GM21786 (cell line): Measurements from ENCODE around the gene SND1.

Source experiments
- ATAC-seq: cut with Tn5 transposase; IDR thresholded peaks from one replicate; pipeline ENCODE4 v1.9.1; 2021; ENCODE audit not compliant: unreplicated experiment

Gene SND1

DNA sequence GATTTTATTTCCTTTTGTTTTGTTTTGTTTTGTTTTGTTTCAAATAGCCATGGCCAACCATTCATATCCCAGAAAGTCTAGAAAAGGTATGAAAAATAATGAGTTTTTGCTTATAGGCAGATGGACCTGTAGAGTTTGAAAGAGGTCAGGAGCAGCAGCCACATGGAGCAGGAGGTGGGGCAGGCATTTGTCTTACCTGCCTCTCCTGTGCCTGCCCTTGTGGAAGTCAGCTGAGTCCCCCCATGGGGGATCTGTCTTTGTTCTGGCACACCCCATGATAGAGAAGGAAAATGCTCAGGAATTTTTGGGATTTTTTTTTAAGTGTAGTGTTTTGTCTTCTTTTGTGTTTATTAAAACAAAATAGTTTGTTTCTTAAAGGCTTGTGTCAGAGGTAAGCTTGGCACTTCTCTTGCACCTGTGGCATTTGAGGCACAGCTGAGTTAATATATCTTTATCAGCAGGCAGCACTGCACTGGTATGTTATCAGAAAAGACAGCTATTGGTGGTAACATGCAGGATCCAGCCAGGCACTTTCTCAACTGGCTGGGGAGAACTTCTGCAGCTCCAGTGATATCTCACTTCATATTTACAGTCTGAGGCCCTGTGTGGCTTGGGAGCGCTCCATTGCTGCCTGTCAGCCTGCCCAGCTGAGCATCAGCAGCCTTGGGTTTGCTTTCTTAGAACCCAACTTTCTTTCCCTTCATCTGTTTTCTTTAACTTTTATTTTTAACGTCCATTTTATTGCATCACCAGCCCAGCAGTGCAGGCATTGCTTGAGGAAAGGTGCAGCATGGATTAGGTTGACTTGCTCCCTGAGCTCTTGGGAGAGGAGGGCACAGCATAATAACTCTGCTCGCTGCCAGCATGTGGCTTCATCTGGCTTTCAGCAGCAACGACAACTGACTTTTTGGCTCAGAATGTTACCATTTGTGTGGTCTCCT is 334.9 kb downstream of the SND1 start:
- ATAC-seq: no peak

DNA sequence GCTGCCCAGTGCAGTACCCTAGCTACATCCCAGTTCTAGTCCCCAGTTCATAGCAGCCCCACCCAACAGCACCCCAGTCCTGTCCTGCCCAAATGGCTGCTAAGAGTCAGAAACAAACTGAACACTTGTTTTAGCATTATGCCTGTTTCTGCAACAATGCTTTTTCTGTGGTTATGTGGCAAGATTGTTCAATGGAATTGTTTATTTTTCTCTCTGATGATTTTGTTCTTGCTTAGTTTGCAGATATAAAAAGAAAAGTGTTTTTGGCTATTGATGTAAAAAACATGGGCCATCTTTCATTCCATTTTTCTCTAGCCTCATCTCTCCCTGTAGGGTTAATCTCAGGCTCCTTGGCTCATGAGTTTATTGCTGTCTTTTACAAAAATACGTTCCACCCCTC is 336.8 kb downstream of the SND1 start:
- no peak for ATAC-seq

DNA sequence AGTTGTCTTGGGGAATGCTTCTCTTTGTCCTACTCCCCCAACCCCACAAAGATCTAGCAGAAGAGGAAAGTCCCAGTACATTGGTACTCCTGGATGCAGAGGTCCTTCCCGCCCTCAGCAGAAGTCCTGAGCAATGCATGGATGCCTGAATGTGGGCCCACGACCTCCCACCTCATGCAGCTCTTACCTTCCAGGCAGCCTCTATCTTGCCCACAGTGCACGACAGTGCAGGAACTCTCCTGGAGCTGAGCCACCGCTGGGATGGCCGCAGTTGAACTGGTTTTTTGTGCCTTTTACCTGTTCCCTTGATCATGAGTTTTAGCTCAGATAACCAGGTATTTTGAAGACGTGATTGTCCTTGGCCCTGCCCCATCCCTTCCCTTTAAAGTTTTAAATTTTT is 341.3 kb downstream of the SND1 start:
- no peak for ATAC-seq

DNA sequence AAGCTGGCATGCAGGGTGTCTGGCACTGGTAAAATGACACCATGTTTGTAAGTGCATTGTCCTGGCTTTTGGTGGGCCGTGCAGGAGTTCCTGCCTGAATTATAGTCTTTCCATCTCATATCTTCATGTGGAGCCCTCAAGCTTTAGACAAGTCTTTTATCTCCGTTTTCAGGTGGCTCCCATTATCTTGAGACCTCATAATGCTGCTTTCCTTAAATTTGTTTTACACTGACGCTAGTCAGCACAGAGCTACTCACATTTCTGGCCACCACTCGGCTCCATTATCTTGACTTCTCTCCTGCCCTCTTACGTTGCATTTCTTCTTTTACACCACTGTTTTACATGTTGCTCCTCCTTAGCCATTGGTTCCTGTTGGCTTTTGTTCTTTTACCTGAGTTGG is 342.0 kb downstream of the SND1 start:
- no peak for ATAC-seq

DNA sequence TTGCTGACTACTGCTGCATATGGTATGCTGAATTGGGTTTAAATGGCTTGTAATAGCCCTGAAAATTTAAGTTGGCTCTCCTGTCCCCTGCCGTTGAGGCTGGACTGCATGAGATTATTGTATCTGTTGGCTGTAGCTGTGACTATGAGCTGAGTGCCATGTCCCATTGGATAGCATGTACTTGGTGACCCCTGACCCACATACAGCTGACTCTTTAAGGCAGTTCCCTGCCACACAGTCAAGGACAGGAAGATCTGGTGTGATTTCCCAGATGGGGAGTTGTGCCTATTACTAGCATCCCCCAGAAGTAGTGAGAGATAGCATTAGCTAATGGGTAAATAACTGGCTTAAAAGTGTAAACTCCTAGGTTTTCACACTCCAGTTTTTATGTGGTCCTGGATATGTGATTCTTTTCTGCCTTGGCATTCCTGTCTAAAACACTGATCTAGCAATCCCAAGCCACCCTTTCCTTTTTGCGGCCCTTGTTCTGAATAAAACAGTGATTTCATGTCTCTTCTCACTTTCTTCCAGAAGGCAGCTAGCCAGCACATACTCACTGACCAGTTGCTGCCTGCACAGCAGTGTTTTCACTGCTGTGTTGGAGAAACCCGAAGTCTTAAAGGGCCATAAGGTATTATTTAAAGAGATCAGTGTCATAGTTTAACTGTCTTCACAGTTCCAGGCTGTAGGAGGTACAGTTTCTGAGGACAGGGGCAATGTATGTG is 343.3 kb downstream of the SND1 start:
- ATAC-seq: no peak

DNA sequence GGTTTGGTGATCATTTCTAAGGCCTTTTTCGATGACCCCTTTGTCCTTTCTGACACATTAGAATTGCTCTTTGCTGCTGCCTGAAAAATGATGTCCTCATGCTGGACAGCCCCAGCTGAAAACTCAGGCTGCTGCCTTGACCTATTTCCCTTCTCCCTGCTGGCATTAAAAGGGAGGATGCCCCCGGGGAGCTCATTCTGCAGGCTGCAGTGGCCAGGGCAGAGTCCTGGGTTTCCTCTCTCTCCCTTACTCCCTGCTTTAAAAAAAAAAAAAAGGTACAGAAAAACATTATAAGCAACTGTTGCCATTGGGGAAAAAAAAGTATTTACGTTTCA is 343.9 kb downstream of the SND1 start:
- no peak for ATAC-seq

DNA sequence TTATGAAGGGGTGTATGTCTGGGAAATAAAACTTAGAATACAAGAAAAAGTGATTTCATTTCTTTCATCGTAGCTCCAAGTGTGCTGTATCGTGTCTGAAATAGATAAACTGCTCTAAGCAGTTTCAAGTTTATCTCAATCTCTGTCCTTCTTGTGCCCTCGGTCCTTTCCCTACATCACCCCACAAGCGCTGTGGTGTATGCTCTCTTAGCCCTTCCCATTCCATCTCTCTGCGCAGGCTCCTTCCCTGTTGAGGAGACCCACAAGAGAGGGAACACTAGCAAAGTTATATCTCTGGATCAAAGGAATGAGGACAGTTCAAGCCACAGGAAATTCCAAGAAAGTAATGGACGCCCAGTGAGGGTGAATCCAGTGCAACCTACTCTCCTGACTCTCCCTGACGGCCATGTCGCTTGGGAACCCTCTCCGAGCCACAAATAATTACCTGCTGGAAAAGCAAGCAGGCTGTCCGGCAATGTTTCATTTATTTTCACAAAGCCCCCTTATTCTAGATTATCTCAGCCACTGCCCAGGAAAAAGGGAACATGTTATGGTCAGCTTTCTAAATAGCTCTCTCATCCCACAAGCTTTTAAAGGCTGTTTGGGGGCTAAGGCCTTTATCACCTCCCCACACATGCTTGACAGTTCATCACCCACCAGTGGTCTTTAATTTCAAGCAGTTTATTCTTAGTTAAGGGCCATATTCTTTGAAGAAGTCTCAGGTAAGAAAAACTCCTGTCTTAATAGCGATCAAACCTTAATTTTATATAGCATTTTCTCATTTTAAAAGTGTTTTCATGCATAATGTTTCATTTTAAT is 344.5 kb downstream of the SND1 start:
- ATAC-seq: no peak

DNA sequence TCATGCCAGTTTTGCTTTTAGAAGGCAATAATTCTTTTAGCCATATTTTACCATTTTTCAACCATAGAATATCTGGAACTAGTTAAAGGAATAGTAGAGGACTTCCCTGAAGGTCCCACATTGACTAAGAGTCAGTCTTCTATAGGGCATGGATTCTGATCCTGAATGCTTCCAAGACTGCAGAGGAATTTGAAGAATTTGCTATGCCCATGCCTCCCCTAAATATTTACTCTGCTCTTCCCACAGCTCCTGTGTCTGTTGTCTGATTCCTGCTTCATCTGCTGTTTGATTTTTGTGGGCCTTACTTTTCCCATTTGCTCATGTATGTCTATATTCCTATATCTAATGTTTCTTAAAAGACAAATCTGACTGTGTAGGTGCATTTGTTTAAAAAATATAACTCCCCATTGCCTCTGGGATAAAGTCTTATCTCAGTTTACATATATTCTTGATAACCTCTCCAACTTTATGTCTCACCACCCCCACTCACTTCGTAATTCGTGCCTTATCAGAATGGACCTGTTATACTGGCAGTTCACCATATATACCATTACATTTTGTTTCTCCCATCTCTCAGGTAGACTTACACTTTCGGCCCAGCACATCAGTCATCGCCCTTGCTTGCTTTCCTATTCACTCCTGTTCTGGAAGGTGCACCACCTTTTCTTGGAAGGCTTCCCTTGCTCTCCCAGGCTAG is 345.4 kb downstream of the SND1 start:
- ATAC-seq: no peak

DNA sequence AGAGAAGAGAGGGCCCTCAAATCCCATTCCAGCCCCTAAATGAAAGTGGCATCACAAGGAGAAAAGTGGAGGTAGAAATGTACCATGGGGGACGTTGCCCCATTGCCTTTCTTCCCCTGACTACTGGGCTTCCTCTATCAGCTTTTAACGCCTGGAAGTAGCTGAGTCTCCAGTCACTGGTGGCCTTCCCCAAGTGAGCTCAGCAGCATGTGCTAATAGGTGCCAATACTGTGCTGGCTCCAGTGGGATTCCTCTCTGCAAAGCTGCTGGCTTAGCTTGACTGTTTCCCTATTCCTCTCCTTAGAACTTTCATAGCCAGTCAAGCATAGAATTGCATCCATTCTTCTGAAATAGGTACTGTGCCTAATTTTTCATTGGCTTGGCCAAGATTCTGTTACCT is 346.7 kb downstream of the SND1 start:
- ATAC-seq: no peak

DNA sequence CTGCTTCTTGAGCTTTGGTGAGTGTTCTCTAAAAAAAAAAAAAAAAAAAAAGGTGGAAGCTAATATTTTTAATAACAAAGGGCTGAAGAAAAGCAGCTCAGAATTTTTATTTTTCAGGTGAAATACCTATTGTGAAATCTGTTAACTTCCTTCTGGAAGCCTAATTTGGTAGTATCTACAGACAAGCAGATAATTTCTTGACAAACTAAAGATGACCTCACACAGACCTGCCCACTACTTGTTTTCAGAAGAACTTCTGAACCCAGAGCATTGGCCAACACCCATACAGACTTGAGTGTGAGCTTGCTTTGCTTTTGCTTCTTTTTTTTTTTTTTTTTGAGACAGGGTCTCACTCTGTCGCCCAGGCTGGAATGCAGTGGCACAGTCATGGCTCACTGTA is 348.1 kb downstream of the SND1 start:
- no peak for ATAC-seq

DNA sequence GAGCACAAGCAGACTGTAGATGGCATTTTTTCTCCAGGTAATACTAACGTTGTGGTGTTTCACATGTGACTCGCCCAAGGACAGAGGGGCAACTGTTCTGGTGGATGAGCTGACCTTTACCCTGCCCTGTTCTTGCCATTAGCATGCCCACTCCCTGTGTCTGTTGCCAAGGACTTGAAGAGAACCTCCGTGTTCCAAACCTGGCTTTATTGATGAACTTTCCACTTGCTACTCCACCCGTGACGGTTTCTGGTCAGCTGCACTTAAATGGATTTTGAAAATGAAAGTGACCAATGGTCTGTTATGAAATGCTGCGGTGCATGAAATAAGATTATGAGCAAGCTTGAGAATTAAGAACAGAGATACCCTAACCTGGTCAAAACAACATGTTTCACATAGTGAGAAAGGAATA is 348.9 kb downstream of the SND1 start:
- peak; percentile 47 for ATAC-seq

DNA sequence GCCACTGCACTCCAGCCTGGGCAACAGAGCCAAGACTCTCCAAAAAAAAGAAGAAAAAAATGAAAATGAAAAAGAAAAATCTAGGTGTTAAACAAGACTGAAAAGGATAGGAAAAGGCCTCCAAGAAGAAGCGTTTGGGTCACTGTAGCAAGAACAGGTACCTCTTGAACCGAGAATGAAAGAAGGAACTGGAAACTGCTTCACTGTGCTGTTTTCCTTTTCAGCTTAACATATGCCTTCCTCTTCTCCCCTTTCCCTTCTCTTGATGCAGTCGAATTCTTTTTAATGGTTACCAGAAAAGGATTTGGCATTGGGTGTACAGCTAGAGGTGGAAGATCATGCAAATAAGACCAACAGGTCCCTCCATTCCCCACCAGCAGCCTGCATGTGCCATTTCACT is 351.2 kb downstream of the SND1 start:
- ATAC-seq: peak; percentile 62

DNA sequence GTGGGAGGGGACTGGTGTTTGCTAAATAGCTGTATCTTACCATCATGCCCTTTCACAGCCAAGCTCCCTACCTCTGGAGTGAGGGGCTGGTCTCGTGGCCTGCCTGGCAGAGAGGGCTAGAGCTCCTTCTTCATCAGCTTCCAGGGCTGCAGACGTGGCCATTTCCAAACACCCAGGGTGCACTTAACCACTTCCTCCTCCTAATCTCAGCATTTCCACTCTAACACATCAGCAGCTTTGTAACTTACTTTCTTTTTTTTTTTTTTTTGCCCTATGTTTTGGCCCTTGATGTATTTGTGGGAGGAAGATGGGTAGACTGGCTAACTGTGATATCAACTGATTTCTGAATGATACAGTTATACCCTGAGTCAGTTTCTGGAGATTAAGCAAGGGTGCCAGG is 351.8 kb downstream of the SND1 start:
- no peak for ATAC-seq

DNA sequence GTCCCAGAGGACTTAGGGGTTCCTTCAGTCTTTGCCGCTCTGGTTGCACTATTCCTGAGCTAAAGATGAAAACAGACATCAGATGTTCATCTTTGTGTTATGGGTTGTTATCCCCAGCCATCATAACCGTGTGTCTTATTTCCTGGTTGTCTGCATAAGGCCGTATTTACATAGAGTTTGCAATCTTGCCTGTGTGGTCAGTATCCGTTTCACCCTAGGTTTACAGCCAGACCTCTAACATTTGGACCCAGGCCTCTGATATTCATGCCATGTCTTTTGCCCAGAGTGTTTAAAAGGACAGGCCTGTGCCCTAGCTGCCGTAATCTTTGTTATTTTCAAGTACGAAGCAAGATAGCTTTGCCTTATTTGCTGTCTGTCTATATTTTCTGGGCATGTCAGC is 352.6 kb downstream of the SND1 start:
- ATAC-seq: no peak

DNA sequence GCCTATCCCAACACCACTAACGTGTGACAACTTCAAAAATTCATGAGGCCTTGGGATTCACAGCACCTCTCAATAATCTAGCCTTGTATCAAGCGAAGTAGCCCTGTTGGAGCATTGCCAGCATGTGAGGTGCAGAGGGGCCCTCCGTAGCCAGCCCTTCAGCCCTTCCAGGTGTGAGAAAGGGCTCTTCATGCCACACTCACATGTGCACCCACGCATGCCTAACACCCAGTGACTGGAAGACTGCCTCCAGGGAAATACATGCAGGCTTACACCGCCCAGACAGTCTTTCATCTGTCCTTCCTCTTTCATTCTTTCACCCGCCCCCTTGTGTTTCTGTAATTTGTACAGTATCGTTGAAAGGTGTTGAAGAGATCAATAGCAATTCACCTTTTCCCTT is 353.1 kb downstream of the SND1 start:
- no peak for ATAC-seq

DNA sequence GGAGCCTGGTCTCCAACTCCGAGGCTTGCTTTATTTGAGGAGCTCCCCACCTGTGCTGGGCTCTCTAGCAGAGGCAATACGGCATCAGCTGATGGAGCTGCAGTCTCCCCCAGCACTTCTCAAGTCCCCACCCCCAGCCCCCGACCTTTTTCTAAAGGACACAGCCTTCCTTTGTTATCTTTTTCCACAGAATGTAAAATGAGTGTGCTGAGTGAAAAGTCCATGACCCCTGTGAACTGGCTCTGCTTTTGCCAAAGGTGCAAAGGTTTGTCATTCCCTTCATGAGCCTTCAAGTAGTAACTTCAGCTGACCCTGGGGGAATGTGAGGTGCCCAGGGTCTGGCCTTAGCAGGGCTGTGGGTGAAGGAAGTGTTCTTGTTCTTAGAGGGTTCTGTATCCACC is 353.8 kb downstream of the SND1 start:
- no peak for ATAC-seq

DNA sequence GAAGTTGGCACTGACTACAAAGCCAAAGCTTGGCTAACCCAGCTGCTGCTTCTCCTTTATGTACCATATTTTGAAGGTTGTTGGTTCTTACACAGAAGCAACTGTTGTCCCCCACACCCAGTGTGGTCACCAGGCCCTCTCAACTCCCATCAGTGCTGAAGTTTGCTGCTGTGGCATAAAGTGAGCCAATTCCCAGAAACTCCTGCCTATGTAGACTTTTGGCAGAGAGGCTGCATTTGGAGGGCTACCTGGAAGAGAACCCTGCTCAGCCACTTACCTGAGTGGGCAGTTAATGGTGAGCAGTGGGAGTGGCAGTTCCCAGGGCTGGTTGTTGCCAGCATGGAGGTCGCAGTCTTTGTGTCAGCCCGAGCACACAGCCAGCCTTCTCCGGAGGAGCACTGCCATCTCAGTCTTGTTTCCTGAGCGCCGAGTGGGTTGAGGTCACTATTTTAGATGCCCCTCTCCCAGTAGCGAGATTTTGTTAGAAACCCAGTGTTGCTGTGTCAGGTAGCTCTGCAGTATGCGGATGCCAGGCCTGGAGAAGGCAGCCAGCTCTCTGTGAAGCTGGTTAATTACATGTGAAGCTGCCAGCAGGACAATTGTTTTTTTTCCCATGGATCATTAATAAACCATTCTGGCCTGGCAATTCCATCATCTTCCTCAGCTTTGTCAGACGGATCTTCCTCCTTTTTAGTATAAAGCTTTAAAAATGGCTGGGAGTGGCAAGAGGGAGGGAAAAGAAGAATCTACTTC is 354.7 kb downstream of the SND1 start:
- no peak for ATAC-seq

DNA sequence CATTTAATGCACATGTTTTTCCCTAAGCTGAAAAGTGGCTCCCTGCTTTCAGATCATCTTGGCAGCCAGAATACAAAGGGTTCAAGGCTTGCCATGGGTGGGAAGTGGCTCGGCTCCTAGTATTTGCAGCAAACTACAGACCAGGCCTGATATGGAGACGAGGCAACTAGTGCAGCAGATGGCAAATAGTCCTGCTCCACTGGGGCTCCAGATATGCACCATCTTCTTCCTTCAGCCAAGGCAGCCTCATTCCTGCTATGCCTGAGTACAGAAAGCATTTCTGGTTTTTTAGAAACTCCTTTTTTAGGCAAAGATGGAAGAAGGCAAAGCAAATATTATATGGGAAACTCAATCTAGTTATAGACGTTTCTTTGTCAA is 355.3 kb downstream of the SND1 start:
- ATAC-seq: no peak

DNA sequence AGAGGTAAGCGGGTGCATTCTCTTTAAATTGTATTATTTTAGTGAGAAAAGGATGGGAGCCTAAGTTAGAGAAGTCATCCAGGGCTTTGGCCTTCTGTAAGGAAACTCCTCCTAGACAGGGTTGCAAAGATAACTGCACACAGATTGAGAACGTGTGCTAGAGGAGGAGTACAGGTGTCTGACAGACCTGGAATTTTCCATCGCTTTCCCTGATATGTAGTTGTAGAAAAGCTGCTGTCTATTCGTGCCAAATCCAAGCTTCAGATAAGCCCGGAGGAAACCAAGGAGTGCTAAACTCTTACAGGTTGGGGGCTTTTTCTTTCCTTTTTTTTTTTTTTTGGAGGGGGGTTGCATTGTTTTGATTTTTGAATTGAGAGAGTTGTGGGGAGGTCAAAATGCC is 356.1 kb downstream of the SND1 start:
- no peak for ATAC-seq

DNA sequence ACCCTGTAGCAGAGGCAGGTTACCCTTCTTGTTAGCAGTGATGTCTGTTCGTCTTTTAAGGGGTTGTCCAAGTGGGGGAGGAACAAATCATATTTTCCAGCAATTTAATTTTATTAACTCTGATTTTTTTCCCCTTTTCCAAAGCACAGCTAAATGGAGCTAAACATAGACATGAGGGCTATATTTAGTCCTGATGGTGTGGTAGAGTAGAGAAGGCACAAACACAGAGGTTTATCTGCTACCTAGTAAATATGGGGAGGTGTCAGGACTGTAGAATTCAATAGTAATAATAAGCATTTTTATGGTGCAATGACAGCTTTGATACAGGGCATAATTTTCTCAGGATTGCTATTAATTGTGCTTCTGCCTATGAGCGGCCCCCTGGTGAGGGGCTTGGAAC is 356.8 kb downstream of the SND1 start:
- no peak for ATAC-seq
